Endodermal cell (in vitro differentiated cells): Measurements from ENCODE around the gene SPEF2. TPM values are rescaled to one million over a fixed set of nuclear protein-coding genes. Genes with fewer than 3 reads are reported as not detected.

Experiments used
- DNase-seq: peaks from one replicate; pipeline ENCODE4 v3.0.0-alpha.2; 2017
- H3K27ac ChIP-seq: 2 replicates; pipeline ENCODE4 v1.5.1; 2013; ENCODE audit warnings: mild to moderate bottlenecking, low read depth, low read length, moderate library complexity
- H3K27me3 ChIP-seq: 2 replicates; pipeline ENCODE4 v1.6.1; 2013; ENCODE audit warnings: mild to moderate bottlenecking, low read length, moderate library complexity; ENCODE audit not compliant: insufficient read depth, control insufficient read depth, poor library complexity, severe bottlenecking
- H3K36me3 ChIP-seq: 2 replicates; pipeline ENCODE4 v1.7.0; 2013; ENCODE audit warnings: mild to moderate bottlenecking, low read length, moderate library complexity; ENCODE audit not compliant: control insufficient read depth, insufficient read depth
- H3K4me1 ChIP-seq: one replicate; pipeline ENCODE4 v1.7.0; 2013; ENCODE audit warnings: low read length; ENCODE audit not compliant: control insufficient read depth, insufficient read depth
- H3K4me3 ChIP-seq: 2 replicates; pipeline ENCODE4 v1.5.1; 2013; ENCODE audit warnings: mild to moderate bottlenecking, low read length, moderate library complexity
- H3K9ac ChIP-seq: 2 replicates; pipeline ENCODE4 v1.6.1; 2013; ENCODE audit warnings: mild to moderate bottlenecking, low read length, moderate library complexity; ENCODE audit not compliant: poor library complexity, severe bottlenecking; ENCODE audit errors: extremely low read depth
- H3K9me3 ChIP-seq: 2 replicates; pipeline ENCODE4 v1.6.1; 2013; ENCODE audit warnings: mild to moderate bottlenecking, low read length, moderate library complexity; ENCODE audit not compliant: control insufficient read depth
- H3K27ac Mint-ChIP-seq: 2 replicates; pipeline ENCODE4 v1.8.0; 2020; ENCODE audit warnings: mixed read lengths
- H3K27me3 Mint-ChIP-seq: 2 replicates; pipeline ENCODE4 v1.8.0; 2021; ENCODE audit warnings: mild to moderate bottlenecking, mixed read lengths; ENCODE audit not compliant: insufficient read depth
- H3K36me3 Mint-ChIP-seq: 2 replicates; pipeline ENCODE4 v1.8.0; 2020; ENCODE audit warnings: low read depth, mixed read lengths
- H3K4me1 Mint-ChIP-seq: 2 replicates; pipeline ENCODE4 v1.8.0; 2020; ENCODE audit warnings: mixed read lengths
- H3K4me3 Mint-ChIP-seq: 2 replicates; pipeline ENCODE4 v1.8.0; 2020; ENCODE audit warnings: mild to moderate bottlenecking, moderate library complexity, mixed read lengths
- H3K9me3 Mint-ChIP-seq: 2 replicates; pipeline ENCODE4 v1.8.0; 2020; ENCODE audit warnings: mild to moderate bottlenecking, mixed read lengths
- CTCF ChIP-seq: fragments of 200-600 bp; sonication (generic); conservative IDR thresholded peaks from 2 replicates; pipeline ENCODE4 v1.5.0; 2021; ENCODE audit warnings: antibody characterized with exemption, mild to moderate bottlenecking
- WGBS, 2 experiments: methylation state at CpG; one replicate each; pipeline versions ENCODE4 v1.1.5 to v1.1.7; 2013; ENCODE audit warnings: missing lambda C conversion rate in 2 of 2, mixed read lengths in 1 of 2; ENCODE audit not compliant: insufficient coverage in 1 of 2, insufficient read length in 1 of 2; 5-methylcytosine and 5-hydroxymethylcytosine counted together
- total RNA-seq, 2 donors: library from RNA; stranded (reverse); fragmentation: NEBNext Ultra II Directional in 1 of 2; extraction: Animal tissue kit (Norgen Biotek cat#: 25700) in 1 of 2; gene quantifications; 2 replicates in 1 of 2; 3 replicates in 1 of 2; pipeline ENCODE4 v1.2.1, GENCODE V29; 2021

Gene SPEF2
- total RNA-seq, 2 donors from 2014 or later = 3.3 to 4.0 TPM

GRCh38 chr5:35681911-35682310 is 64.2 kb downstream of the SPEF2 start:
- H3K27me3 ChIP-seq = no peaks in the 10 kb centered on the region
- Mint-ChIP-seq H3K27ac (no peak overlapping the region), H3K27me3 (no peaks in the 10 kb centered on the region), H3K4me1 (no peaks in the 10 kb centered on the region), H3K9me3 (no peaks in the 10 kb centered on the region), H3K4me3 (no peak overlapping the region), H3K36me3 (no peaks in the 10 kb centered on the region)
- H3K27ac ChIP-seq = no peak overlapping the region
- H3K4me1 ChIP-seq = peaks cover 3% of the 10 kb centered on the region
- no peak overlapping the region for H3K4me3 ChIP-seq
- WGBS, 2 experiments = 74 to 91% methylated on average over 1 of the region's 1 CpG
- no peak overlapping the region for H3K9ac ChIP-seq
- DNase-seq = no peak
- TF ChIP-seq CTCF = no peak
- H3K9me3 ChIP-seq = no peaks in the 10 kb centered on the region
- no peaks in the 10 kb centered on the region for H3K36me3 ChIP-seq

- no peak overlapping the region for H3K27ac Mint-ChIP-seq
- no peak overlapping the region for H3K4me3 ChIP-seq
- peaks cover 3% of the 10 kb centered on the region for H3K4me1 ChIP-seq
- no peaks in the 10 kb centered on the region for H3K4me1 Mint-ChIP-seq
- H3K9me3 Mint-ChIP-seq = no peaks in the 10 kb centered on the region
- H3K36me3 ChIP-seq = no peaks in the 10 kb centered on the region
- H3K27me3 ChIP-seq = no peaks in the 10 kb centered on the region
- WGBS, 2 experiments = 96 to 100% methylated on average over 4 to 6 of the region's 6 CpGs
- TF ChIP-seq CTCF = no peak
- no peaks in the 10 kb centered on the region for H3K36me3 Mint-ChIP-seq
- no peak overlapping the region for H3K4me3 Mint-ChIP-seq
- no peak for DNase-seq
- H3K9ac ChIP-seq = no peak overlapping the region
- no peak overlapping the region for H3K27ac ChIP-seq
- H3K27me3 Mint-ChIP-seq = no peaks in the 10 kb centered on the region
- no peaks in the 10 kb centered on the region for H3K9me3 ChIP-seq
Observed at GRCh38 chr5:35683466-35683865, 65.8 kb downstream of the SPEF2 start.

- no peak overlapping the region for H3K27ac Mint-ChIP-seq
Observed at GRCh38 chr5:35685161-35685560, 67.5 kb downstream of the SPEF2 start.

More at GRCh38 chr5:35685161-35685560, 67.5 kb downstream of the SPEF2 start:
- Histone ChIP-seq H3K4me3 (no peak overlapping the region), H3K27me3 (no peaks in the 10 kb centered on the region), H3K27ac (no peak overlapping the region), H3K9ac (no peak overlapping the region), H3K9me3 (no peaks in the 10 kb centered on the region), H3K36me3 (no peaks in the 10 kb centered on the region), H3K4me1 (peaks cover 3% of the 10 kb centered on the region)
- no peaks in the 10 kb centered on the region for H3K27me3 Mint-ChIP-seq
- WGBS, 2 experiments = 100% methylated on average over 1 of the region's 1 CpG; no CpG with 5 or more reads in 1 of the 2 experiments
- no peaks in the 10 kb centered on the region for H3K4me1 Mint-ChIP-seq
- H3K4me3 Mint-ChIP-seq = no peak overlapping the region
- DNase-seq = no peak
- no peaks in the 10 kb centered on the region for H3K9me3 Mint-ChIP-seq
- no peaks in the 10 kb centered on the region for H3K36me3 Mint-ChIP-seq
- TF ChIP-seq CTCF = no peak
